CD14-positive monocyte (primary cell): ENCODE measurements around the gene BLZF1. TPM values are rescaled to one million over a fixed set of nuclear protein-coding genes. Genes with fewer than 3 reads are reported as not detected.
A peak's percentile ranks its signal among the peaks of the same experiment; 100 is the strongest.

ENCODE experiments used
- DNase-seq, 3 donors: peaks; one replicate each; pipeline ENCODE4 v3.0.0-alpha.2; 2011 to 2022
- H2AFZ ChIP-seq: 2 replicates; pipeline ENCODE4 v1.6.0; 2012; ENCODE audit warnings: mild to moderate bottlenecking, low read depth, low read length, inconsistent platforms; ENCODE audit not compliant: insufficient read depth, poor library complexity, severe bottlenecking
- H3K27ac ChIP-seq, 2 donors: 1 replicate in 1 of 2; 2 replicates in 1 of 2; pipeline ENCODE4 v1.5.1; 2012 to 2013; ENCODE audit warnings: low read length in 2 of 2, control low read depth in 1 of 2, inconsistent platforms in 1 of 2, low read depth in 1 of 2, mild to moderate bottlenecking in 1 of 2
- H3K27me3 ChIP-seq, 2 donors: one replicate each; pipeline versions ENCODE4 v1.6.0 to v1.6.1; 2011 to 2013; ENCODE audit warnings: low read length in 2 of 2; ENCODE audit not compliant: control insufficient read depth in 2 of 2, insufficient read depth in 2 of 2
- H3K36me3 ChIP-seq, 2 donors: replicated peaks in 1 of 2; 1 replicate in 1 of 2; 2 replicates in 1 of 2; pipeline versions ENCODE4 v1.5.1 to v1.6.1; 2012 to 2013; ENCODE audit warnings: low read length in 2 of 2, control low read depth in 1 of 2, inconsistent platforms in 1 of 2, mild to moderate bottlenecking in 1 of 2; ENCODE audit not compliant: insufficient read depth in 2 of 2, control insufficient read depth in 1 of 2
- H3K4me1 ChIP-seq, 2 donors: 1 replicate in 1 of 2; 2 replicates in 1 of 2; pipeline versions ENCODE4 v1.5.1 to v1.6.1; 2012 to 2013; ENCODE audit warnings: low read length in 2 of 2, control low read depth in 1 of 2, inconsistent platforms in 1 of 2, mild to moderate bottlenecking in 1 of 2, moderate library complexity in 1 of 2; ENCODE audit not compliant: insufficient read depth in 2 of 2, control insufficient read depth in 1 of 2
- H3K4me2 ChIP-seq: replicated peaks from 2 replicates; pipeline ENCODE3; 2012; ENCODE audit warnings: low read length, moderate library complexity, mild to moderate bottlenecking; ENCODE audit not compliant: poor library complexity, severe bottlenecking; ENCODE audit errors: extremely low read depth
- H3K4me3 ChIP-seq, 3 experiments: fragments of 200-600 bp in 1 of 3; sonication (generic) in 1 of 3; replicated peaks in 1 of 3; 1 replicate in 2 of 3; 2 replicates in 1 of 3; pipeline ENCODE4 v1.5.1; 2011 to 2013; ENCODE audit warnings: low read length in 3 of 3, mild to moderate bottlenecking in 3 of 3, control low read depth in 2 of 3, low read depth in 2 of 3, inconsistent platforms in 1 of 3, moderate library complexity in 1 of 3
- H3K79me2 ChIP-seq: 2 replicates; pipeline ENCODE4 v1.6.0; 2012; ENCODE audit warnings: mild to moderate bottlenecking, control low read depth, inconsistent platforms, low read length, moderate library complexity; ENCODE audit not compliant: insufficient read depth
- H3K9ac ChIP-seq: 2 replicates; pipeline ENCODE4 v1.6.0; 2017; ENCODE audit warnings: low read length, mild to moderate bottlenecking; ENCODE audit not compliant: insufficient read depth, poor library complexity, severe bottlenecking
- H3K9me3 ChIP-seq, 2 donors: replicated peaks in 1 of 2; 1 replicate in 1 of 2; 2 replicates in 1 of 2; pipeline versions ENCODE4 v1.5.1 to v1.6.1; 2012 to 2013; ENCODE audit warnings: low read length in 2 of 2, control low read depth in 1 of 2; ENCODE audit not compliant: control insufficient read depth in 1 of 2, insufficient read depth in 1 of 2
- H4K20me1 ChIP-seq: 2 replicates; pipeline ENCODE4 v1.6.0; 2012; ENCODE audit warnings: mild to moderate bottlenecking, low read length, control low read depth, moderate library complexity; ENCODE audit not compliant: insufficient read depth
- H3K27ac Mint-ChIP-seq, 7 donors: one replicate each; pipeline ENCODE4 v1.8.0; 2020; ENCODE audit warnings: mild to moderate bottlenecking in 7 of 7, mixed read lengths in 7 of 7, moderate library complexity in 6 of 7, inconsistent platforms in 2 of 7
- H3K27me3 Mint-ChIP-seq, 3 donors: one replicate each; pipeline ENCODE4 v1.8.0; 2021 to 2022; ENCODE audit warnings: low read depth in 3 of 3, mild to moderate bottlenecking in 3 of 3, mixed read lengths in 3 of 3, moderate library complexity in 3 of 3, inconsistent platforms in 1 of 3
- H3K36me3 Mint-ChIP-seq, 2 donors: one replicate each; pipeline ENCODE4 v1.8.0; 2020; ENCODE audit warnings: mixed read lengths in 2 of 2, inconsistent platforms in 1 of 2, mild to moderate bottlenecking in 1 of 2
- H3K4me1 Mint-ChIP-seq: one replicate; pipeline ENCODE4 v1.8.0; 2020; ENCODE audit warnings: mild to moderate bottlenecking, mixed read lengths
- H3K4me3 Mint-ChIP-seq, 2 donors: one replicate each; pipeline ENCODE4 v1.8.0; 2020; ENCODE audit warnings: mild to moderate bottlenecking in 2 of 2, mixed read lengths in 2 of 2, moderate library complexity in 1 of 2
- H3K9me3 Mint-ChIP-seq, 7 donors: one replicate each; pipeline ENCODE4 v1.8.0; 2020 to 2022; ENCODE audit warnings: mixed read lengths in 7 of 7, mild to moderate bottlenecking in 6 of 7, moderate library complexity in 6 of 7, inconsistent platforms in 2 of 7
- WGBS: methylation state at CpG from one replicate; pipeline ENCODE4 v1.1.5; 2013; ENCODE audit warnings: missing lambda C conversion rate; ENCODE audit not compliant: insufficient coverage; 5-methylcytosine and 5-hydroxymethylcytosine counted together
- intact Hi-C, 2 donors: fragments of 100-400 bp; cut with micrococcal nuclease; formaldehyde crosslinking; loops; one replicate each; pipeline versions ENCODE4 v1.15.0 to v1.15.1; 2023
- polyA plus RNA-seq, 3 donors: library from polyadenylated mRNA; depleted of rRNA in 1 of 3; unstranded in 2 of 3; stranded (reverse) in 1 of 3; fragments of 300-500 nt in 2 of 3; fragments of >200 nt in 1 of 3; fragmentation: Illumina TruSeq in 2 of 3; gene quantifications; 1 replicate in 2 of 3; 2 replicates in 1 of 3; pipeline ENCODE4 v1.2.3, GENCODE V29; 2012 to 2021
- TF ChIP-seq, protein P1 (sequence below): fragments of 200-600 bp; IDR thresholded peaks from one replicate; pipeline ENCODE4 v1.8.0; 2022; ENCODE audit warnings: antibody characterized with exemption, mild to moderate bottlenecking

BLZF1 gene
- polyA plus RNA-seq, 3 donors, result 4.8 to 7.9 (median 5.5) TPM

DNA sequence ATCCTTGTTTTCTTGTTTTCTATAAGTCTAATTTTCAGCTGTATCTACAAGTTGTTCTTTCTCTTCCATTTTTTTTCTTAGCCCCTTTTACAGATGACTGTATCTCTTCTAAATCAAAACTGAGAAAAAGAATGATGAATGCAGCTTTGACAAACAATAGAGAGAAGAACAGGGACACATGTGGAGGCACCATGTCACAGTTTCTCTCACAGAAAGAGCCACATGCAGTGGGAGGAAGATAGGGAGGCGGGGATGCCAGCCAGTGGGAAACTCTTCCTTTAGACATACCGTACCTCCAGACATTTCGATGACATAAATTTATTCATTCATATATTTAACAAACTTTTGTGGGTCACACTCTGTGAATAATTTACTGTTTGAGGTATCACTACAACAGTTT, 45.9 kb upstream of the BLZF1 start:
- Mint-ChIP-seq H3K9me3 (no peaks in the 10 kb centered on the region), H3K27me3 (no peaks in the 10 kb centered on the region), H3K4me1 (peaks cover 12% of the 10 kb centered on the region), H3K36me3 (no peaks in the 10 kb centered on the region), H3K27ac (no peak overlapping the region), H3K4me3 (no peak overlapping the region)
- H3K4me3 ChIP-seq, result no peak overlapping the region
- no peaks in the 10 kb centered on the region for H3K9me3 ChIP-seq
- DNase-seq, result no peak
- H3K4me1 ChIP-seq, result peaks cover 11 to 12% of the 10 kb centered on the region in 2 donors
- H3K9ac ChIP-seq, result no peak overlapping the region
- no peak overlapping the region for H3K27ac ChIP-seq
- no peak overlapping the region for H3K4me2 ChIP-seq
- no CpG with 5 or more reads among the region's 3 CpGs for WGBS
- no peaks in the 10 kb centered on the region for H4K20me1 ChIP-seq
- TF ChIP-seq, protein P1, sequence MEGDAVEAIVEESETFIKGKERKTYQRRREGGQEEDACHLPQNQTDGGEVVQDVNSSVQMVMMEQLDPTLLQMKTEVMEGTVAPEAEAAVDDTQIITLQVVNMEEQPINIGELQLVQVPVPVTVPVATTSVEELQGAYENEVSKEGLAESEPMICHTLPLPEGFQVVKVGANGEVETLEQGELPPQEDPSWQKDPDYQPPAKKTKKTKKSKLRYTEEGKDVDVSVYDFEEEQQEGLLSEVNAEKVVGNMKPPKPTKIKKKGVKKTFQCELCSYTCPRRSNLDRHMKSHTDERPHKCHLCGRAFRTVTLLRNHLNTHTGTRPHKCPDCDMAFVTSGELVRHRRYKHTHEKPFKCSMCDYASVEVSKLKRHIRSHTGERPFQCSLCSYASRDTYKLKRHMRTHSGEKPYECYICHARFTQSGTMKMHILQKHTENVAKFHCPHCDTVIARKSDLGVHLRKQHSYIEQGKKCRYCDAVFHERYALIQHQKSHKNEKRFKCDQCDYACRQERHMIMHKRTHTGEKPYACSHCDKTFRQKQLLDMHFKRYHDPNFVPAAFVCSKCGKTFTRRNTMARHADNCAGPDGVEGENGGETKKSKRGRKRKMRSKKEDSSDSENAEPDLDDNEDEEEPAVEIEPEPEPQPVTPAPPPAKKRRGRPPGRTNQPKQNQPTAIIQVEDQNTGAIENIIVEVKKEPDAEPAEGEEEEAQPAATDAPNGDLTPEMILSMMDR, result no peak
- H3K36me3 ChIP-seq, result no peaks in the 10 kb centered on the region
- H3K27me3 ChIP-seq, result no peaks in the 10 kb centered on the region
- no peak overlapping the region for H2AFZ ChIP-seq
- intact Hi-C loops, result no loop called here
- H3K79me2 ChIP-seq, result no peaks in the 10 kb centered on the region

DNA sequence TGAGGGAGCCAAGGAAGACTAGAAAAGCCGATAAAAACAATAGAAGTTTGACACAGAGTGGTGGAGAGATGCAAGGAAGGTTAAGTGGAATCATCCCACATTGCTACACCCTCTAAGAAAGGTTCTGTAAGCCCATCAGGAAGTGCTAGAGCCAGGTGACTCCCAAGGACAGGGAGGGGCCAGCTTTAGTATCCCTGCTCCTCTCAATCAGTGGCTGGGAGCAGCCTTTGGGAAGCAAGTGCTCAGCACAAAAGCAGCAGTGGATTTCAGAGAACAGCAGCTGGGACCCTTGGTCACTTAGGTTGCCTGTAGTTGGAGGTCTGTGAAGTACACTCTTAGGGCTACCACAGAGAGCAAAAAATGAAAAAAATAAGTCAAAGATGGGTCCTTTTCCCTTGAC, 42.9 kb upstream of the BLZF1 start:
- WGBS, result no CpG with 5 or more reads among the region's 1 CpG
- H3K4me2 ChIP-seq, result no peak overlapping the region
- intact Hi-C loops, result no loop called here

More for the DNA sequence above, 42.9 kb upstream of the BLZF1 start:
- no peaks in the 10 kb centered on the region for H4K20me1 ChIP-seq
- no peak for DNase-seq
- TF ChIP-seq, protein P1, result no peak
- Mint-ChIP-seq H3K27me3 (no peaks in the 10 kb centered on the region), H3K9me3 (peaks cover 6 to 13% (median 9%) of the 10 kb centered on the region in 7 donors), H3K4me1 (peaks cover 12% of the 10 kb centered on the region), H3K27ac (peak overlapping the region in 1 of 7 donors; percentile 28), H3K36me3 (peaks cover 0 to 4% of the 10 kb centered on the region in 2 donors), H3K4me3 (no peak overlapping the region)
- no peak overlapping the region for H3K27ac ChIP-seq
- no peak overlapping the region for H3K4me3 ChIP-seq
- H2AFZ ChIP-seq, result no peak overlapping the region
- no peaks in the 10 kb centered on the region for H3K27me3 ChIP-seq
- peaks cover 11 to 14% of the 10 kb centered on the region in 2 donors for H3K4me1 ChIP-seq
- H3K79me2 ChIP-seq, result no peaks in the 10 kb centered on the region
- no peak overlapping the region for H3K9ac ChIP-seq
- peaks cover 0 to under 1% of the 10 kb centered on the region in 2 donors for H3K9me3 ChIP-seq
- H3K36me3 ChIP-seq, result no peaks in the 10 kb centered on the region
